GM23338 (cell line): ENCODE data around the gene KCTD15. TPM values are rescaled to one million over a fixed set of nuclear protein-coding genes. Genes with fewer than 3 reads are reported as not detected.

Experiments used
- ATAC-seq: fragments of 200-7000 bp; cut with Tn5 transposase; 3 replicates; pipeline ENCODE4 v1.9.1; 2020
- DNase-seq: peaks from one replicate; pipeline ENCODE4 v3.0.0-alpha.2; 2015; ENCODE audit warnings: low spot score
- H2AFZ ChIP-seq: fragments of 200-600 bp; sonication (generic); 2 replicates; pipeline ENCODE4 v1.8.0; 2016; ENCODE audit warnings: antibody characterized with exemption, mild to moderate bottlenecking, moderate library complexity
- H3F3A ChIP-seq: fragments of 200-600 bp; sonication (generic); replicated peaks from 2 replicates; pipeline ENCODE4 v1.8.0; 2017; ENCODE audit warnings: antibody characterized with exemption, mixed run types, low read depth
- H3K27ac ChIP-seq: fragments of 200-600 bp; sonication (generic); 2 replicates; pipeline ENCODE4 v1.6.1; 2016; ENCODE audit warnings: low read depth
- H3K27me3 ChIP-seq: fragments of 200-600 bp; sonication (generic); 2 replicates; pipeline ENCODE4 v1.8.0; 2016; ENCODE audit warnings: mild to moderate bottlenecking, mixed run types, moderate library complexity; ENCODE audit not compliant: insufficient read depth
- H3K36me3 ChIP-seq: fragments of 200-600 bp; sonication (generic); 2 replicates; pipeline ENCODE4 v1.8.0; 2016; ENCODE audit warnings: mild to moderate bottlenecking; ENCODE audit not compliant: insufficient read depth
- H3K4me1 ChIP-seq: fragments of 200-600 bp; sonication (generic); 2 replicates; pipeline ENCODE4 v1.8.0; 2016; ENCODE audit warnings: mild to moderate bottlenecking, moderate library complexity; ENCODE audit not compliant: insufficient read depth
- H3K4me2 ChIP-seq: fragments of 200-600 bp; sonication (generic); 2 replicates; pipeline ENCODE4 v1.7.1; 2017; ENCODE audit warnings: mixed run types
- H3K4me3 ChIP-seq: fragments of 200-600 bp; sonication (generic); 2 replicates; pipeline ENCODE4 v1.6.1; 2016; ENCODE audit warnings: mixed run types
- H3K79me2 ChIP-seq: fragments of 200-600 bp; sonication (generic); replicated peaks from 2 replicates; pipeline ENCODE4 v1.8.0; 2017; ENCODE audit warnings: mild to moderate bottlenecking; ENCODE audit not compliant: insufficient read depth
- H3K9me2 ChIP-seq: fragments of 200-600 bp; sonication (generic); 2 replicates; pipeline ENCODE4 v1.8.0; 2017; ENCODE audit not compliant: insufficient read depth
- H4K20me1 ChIP-seq: fragments of 200-600 bp; sonication (generic); replicated peaks from 2 replicates; pipeline ENCODE4 v1.8.0; 2017; ENCODE audit warnings: mild to moderate bottlenecking; ENCODE audit not compliant: insufficient read depth
- H3K27ac Mint-ChIP-seq: 2 replicates; pipeline ENCODE4 v1.8.0; 2020; ENCODE audit warnings: inconsistent platforms, mild to moderate bottlenecking, moderate library complexity, mixed read lengths
- H3K27me3 Mint-ChIP-seq: 3 replicates; pipeline ENCODE4 v1.8.0; 2022; ENCODE audit warnings: low read depth, mild to moderate bottlenecking, moderate library complexity, mixed read lengths, inconsistent platforms; ENCODE audit not compliant: insufficient read depth, poor library complexity
- H3K36me3 Mint-ChIP-seq: 3 replicates; pipeline ENCODE4 v1.8.0; 2021; ENCODE audit warnings: low read depth, mild to moderate bottlenecking, inconsistent platforms, moderate library complexity, mixed read lengths
- H3K4me1 Mint-ChIP-seq: 3 replicates; pipeline ENCODE4 v1.8.0; 2020; ENCODE audit warnings: mild to moderate bottlenecking, inconsistent platforms, mixed read lengths
- H3K4me3 Mint-ChIP-seq: 3 replicates; pipeline ENCODE4 v1.8.0; 2021; ENCODE audit warnings: moderate library complexity, mild to moderate bottlenecking, inconsistent platforms, mixed read lengths
- H3K9me3 Mint-ChIP-seq: 3 replicates; pipeline ENCODE4 v1.8.0; 2020; ENCODE audit warnings: moderate library complexity, mild to moderate bottlenecking, inconsistent platforms, mixed read lengths
- CREB1 ChIP-seq: fragments of 250-450 bp; sonication (Bioruptor Pico); IDR thresholded peaks from 2 replicates; pipeline ENCODE4 v1.5.0; 2020; ENCODE audit warnings: low read depth, mild to moderate bottlenecking, moderate library complexity
- EZH2phosphoT487 ChIP-seq: fragments of 200-600 bp; sonication (generic); IDR thresholded peaks from one replicate; pipeline ENCODE4 v1.8.1; 2018; ENCODE audit warnings: antibody characterized with exemption; ENCODE audit not compliant: unreplicated experiment
- POLR2AphosphoS5 ChIP-seq: IDR thresholded peaks from 2 replicates; pipeline ENCODE4 v1.6.1; 2016; ENCODE audit warnings: antibody characterized with exemption, low read depth
- STAT1 ChIP-seq: IDR thresholded peaks from one replicate; pipeline ENCODE4 v1.6.1; 2016; ENCODE audit warnings: antibody characterized with exemption; ENCODE audit not compliant: unreplicated experiment
- ZNF114 ChIP-seq: fragments of 250-450 bp; sonication (Bioruptor Pico); IDR thresholded peaks from 2 replicates; pipeline ENCODE4 v1.5.0; 2020; ENCODE audit warnings: mild to moderate bottlenecking, moderate library complexity
- polyA plus RNA-seq: library from polyadenylated mRNA; unstranded; fragments of >200 nt; fragmentation: Nextera tagmentation; extraction: Ambion mirVana; gene quantifications from 2 replicates; pipeline ENCODE4 v1.2.1, GENCODE V29; 2016
- total RNA-seq: library from RNA; depleted of rRNA; stranded (reverse); fragments of >200 nt; shearing (Covaris generic); gene quantifications from 2 replicates; pipeline ENCODE4 v1.2.3, GENCODE V29; 2014
- TF ChIP-seq, protein P1 (sequence below), 2 experiments: fragments of 200-600 bp in 1 of 2; sonication (generic) in 1 of 2; conservative IDR thresholded peaks; 2 replicates each; pipeline versions ENCODE4 v1.5.1 to v1.6.1; 2016 to 2017; ENCODE audit warnings: antibody characterized with exemption in 2 of 2, low read depth in 2 of 2, mild to moderate bottlenecking in 2 of 2, moderate library complexity in 1 of 2
- TF ChIP-seq, protein P2 (sequence below): fragments of 250-450 bp; sonication (Bioruptor Pico); IDR thresholded peaks from 2 replicates; pipeline ENCODE4 v1.5.0; 2020; ENCODE audit warnings: mild to moderate bottlenecking, moderate library complexity
- TF ChIP-seq, protein P3 (sequence below): IDR thresholded peaks from 2 replicates; pipeline ENCODE4 v1.6.1; 2016; ENCODE audit warnings: antibody characterized with exemption
- TF ChIP-seq, protein P4 (sequence below): IDR thresholded peaks from one replicate; pipeline ENCODE4 v1.6.1; 2018; ENCODE audit warnings: antibody characterized with exemption; ENCODE audit not compliant: unreplicated experiment

The KCTD15 gene
- total and polyA plus RNA-seq, 2 experiments from 2014 or later, result 5.1 to 60.1 TPM

- TF ChIP-seq, protein P1, sequence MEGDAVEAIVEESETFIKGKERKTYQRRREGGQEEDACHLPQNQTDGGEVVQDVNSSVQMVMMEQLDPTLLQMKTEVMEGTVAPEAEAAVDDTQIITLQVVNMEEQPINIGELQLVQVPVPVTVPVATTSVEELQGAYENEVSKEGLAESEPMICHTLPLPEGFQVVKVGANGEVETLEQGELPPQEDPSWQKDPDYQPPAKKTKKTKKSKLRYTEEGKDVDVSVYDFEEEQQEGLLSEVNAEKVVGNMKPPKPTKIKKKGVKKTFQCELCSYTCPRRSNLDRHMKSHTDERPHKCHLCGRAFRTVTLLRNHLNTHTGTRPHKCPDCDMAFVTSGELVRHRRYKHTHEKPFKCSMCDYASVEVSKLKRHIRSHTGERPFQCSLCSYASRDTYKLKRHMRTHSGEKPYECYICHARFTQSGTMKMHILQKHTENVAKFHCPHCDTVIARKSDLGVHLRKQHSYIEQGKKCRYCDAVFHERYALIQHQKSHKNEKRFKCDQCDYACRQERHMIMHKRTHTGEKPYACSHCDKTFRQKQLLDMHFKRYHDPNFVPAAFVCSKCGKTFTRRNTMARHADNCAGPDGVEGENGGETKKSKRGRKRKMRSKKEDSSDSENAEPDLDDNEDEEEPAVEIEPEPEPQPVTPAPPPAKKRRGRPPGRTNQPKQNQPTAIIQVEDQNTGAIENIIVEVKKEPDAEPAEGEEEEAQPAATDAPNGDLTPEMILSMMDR (conservative IDR thresholded peaks at IDR 0.05; ENCODE audit: low read depth in 2 of 2), result no peak
Measured at GRCh38 chr19:33780746-33781145, 15.9 kb upstream of the KCTD15 start (continued).

GRCh38 chr19:33781415-33781935 lies 15.2 kb upstream of the KCTD15 start:
- peaks cover 4% of the 10 kb centered on the region; the same call in 1 of the 2 replicates for H3K4me1 ChIP-seq
- no peak overlapping the region for H3K27ac ChIP-seq
- no peak overlapping the region for H3K4me3 ChIP-seq
- no peaks in the 10 kb centered on the region for H3F3A ChIP-seq
- H3K27me3 ChIP-seq, result peaks cover 5% of the 10 kb centered on the region; the same call in 1 of the 2 replicates
- no peaks in the 10 kb centered on the region for H4K20me1 ChIP-seq
- no peak overlapping the region for H3K4me2 ChIP-seq
- Mint-ChIP-seq H3K9me3 (peaks cover 4% of the 10 kb centered on the region; the same call in 2 of the 3 replicates), H3K4me1 (peaks cover 13% of the 10 kb centered on the region), H3K4me3 (no peak overlapping the region), H3K27me3 (peaks cover 18% of the 10 kb centered on the region), H3K36me3 (no peaks in the 10 kb centered on the region), H3K27ac (no peak overlapping the region)
- H2AFZ ChIP-seq, result no peak overlapping the region
- ATAC-seq, result no peak
- H3K36me3 ChIP-seq, result no peaks in the 10 kb centered on the region
- H3K79me2 ChIP-seq, result no peaks in the 10 kb centered on the region
- no peaks in the 10 kb centered on the region for H3K9me2 ChIP-seq
- no peak for DNase-seq
- TF ChIP-seq EZH2phosphoT487, result no peak
- no peak for TF ChIP-seq POLR2AphosphoS5
- no peak for TF ChIP-seq CREB1 (CRISPR knock-in tag)
- TF ChIP-seq, protein P2, sequence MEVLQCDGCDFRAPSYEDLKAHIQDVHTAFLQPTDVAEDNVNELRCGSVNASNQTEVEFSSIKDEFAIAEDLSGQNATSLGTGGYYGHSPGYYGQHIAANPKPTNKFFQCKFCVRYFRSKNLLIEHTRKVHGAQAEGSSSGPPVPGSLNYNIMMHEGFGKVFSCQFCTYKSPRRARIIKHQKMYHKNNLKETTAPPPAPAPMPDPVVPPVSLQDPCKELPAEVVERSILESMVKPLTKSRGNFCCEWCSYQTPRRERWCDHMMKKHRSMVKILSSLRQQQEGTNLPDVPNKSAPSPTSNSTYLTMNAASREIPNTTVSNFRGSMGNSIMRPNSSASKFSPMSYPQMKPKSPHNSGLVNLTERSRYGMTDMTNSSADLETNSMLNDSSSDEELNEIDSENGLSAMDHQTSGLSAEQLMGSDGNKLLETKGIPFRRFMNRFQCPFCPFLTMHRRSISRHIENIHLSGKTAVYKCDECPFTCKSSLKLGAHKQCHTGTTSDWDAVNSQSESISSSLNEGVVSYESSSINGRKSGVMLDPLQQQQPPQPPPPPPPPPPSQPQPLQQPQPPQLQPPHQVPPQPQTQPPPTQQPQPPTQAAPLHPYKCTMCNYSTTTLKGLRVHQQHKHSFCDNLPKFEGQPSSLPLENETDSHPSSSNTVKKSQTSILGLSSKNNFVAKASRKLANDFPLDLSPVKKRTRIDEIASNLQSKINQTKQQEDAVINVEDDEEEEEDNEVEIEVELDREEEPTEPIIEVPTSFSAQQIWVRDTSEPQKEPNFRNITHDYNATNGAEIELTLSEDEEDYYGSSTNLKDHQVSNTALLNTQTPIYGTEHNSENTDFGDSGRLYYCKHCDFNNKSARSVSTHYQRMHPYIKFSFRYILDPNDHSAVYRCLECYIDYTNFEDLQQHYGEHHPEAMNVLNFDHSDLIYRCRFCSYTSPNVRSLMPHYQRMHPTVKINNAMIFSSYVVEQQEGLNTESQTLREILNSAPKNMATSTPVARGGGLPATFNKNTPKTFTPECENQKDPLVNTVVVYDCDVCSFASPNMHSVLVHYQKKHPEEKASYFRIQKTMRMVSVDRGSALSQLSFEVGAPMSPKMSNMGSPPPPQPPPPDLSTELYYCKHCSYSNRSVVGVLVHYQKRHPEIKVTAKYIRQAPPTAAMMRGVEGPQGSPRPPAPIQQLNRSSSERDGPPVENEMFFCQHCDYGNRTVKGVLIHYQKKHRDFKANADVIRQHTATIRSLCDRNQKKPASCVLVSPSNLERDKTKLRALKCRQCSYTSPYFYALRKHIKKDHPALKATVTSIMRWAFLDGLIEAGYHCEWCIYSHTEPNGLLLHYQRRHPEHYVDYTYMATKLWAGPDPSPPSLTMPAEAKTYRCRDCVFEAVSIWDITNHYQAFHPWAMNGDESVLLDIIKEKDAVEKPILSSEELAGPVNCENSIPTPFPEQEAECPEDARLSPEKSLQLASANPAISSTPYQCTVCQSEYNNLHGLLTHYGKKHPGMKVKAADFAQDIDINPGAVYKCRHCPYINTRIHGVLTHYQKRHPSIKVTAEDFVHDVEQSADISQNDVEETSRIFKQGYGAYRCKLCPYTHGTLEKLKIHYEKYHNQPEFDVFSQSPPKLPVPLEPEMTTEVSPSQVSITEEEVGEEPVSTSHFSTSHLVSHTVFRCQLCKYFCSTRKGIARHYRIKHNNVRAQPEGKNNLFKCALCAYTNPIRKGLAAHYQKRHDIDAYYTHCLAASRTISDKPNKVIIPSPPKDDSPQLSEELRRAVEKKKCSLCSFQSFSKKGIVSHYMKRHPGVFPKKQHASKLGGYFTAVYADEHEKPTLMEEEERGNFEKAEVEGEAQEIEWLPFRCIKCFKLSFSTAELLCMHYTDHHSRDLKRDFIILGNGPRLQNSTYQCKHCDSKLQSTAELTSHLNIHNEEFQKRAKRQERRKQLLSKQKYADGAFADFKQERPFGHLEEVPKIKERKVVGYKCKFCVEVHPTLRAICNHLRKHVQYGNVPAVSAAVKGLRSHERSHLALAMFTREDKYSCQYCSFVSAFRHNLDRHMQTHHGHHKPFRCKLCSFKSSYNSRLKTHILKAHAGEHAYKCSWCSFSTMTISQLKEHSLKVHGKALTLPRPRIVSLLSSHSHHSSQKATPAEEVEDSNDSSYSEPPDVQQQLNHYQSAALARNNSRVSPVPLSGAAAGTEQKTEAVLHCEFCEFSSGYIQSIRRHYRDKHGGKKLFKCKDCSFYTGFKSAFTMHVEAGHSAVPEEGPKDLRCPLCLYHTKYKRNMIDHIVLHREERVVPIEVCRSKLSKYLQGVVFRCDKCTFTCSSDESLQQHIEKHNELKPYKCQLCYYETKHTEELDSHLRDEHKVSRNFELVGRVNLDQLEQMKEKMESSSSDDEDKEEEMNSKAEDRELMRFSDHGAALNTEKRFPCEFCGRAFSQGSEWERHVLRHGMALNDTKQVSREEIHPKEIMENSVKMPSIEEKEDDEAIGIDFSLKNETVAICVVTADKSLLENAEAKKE (CRISPR knock-in tag), result no peak
- TF ChIP-seq, protein P3, sequence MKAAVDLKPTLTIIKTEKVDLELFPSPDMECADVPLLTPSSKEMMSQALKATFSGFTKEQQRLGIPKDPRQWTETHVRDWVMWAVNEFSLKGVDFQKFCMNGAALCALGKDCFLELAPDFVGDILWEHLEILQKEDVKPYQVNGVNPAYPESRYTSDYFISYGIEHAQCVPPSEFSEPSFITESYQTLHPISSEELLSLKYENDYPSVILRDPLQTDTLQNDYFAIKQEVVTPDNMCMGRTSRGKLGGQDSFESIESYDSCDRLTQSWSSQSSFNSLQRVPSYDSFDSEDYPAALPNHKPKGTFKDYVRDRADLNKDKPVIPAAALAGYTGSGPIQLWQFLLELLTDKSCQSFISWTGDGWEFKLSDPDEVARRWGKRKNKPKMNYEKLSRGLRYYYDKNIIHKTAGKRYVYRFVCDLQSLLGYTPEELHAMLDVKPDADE, result no peak
- no peak for TF ChIP-seq STAT1
- TF ChIP-seq, protein P4, sequence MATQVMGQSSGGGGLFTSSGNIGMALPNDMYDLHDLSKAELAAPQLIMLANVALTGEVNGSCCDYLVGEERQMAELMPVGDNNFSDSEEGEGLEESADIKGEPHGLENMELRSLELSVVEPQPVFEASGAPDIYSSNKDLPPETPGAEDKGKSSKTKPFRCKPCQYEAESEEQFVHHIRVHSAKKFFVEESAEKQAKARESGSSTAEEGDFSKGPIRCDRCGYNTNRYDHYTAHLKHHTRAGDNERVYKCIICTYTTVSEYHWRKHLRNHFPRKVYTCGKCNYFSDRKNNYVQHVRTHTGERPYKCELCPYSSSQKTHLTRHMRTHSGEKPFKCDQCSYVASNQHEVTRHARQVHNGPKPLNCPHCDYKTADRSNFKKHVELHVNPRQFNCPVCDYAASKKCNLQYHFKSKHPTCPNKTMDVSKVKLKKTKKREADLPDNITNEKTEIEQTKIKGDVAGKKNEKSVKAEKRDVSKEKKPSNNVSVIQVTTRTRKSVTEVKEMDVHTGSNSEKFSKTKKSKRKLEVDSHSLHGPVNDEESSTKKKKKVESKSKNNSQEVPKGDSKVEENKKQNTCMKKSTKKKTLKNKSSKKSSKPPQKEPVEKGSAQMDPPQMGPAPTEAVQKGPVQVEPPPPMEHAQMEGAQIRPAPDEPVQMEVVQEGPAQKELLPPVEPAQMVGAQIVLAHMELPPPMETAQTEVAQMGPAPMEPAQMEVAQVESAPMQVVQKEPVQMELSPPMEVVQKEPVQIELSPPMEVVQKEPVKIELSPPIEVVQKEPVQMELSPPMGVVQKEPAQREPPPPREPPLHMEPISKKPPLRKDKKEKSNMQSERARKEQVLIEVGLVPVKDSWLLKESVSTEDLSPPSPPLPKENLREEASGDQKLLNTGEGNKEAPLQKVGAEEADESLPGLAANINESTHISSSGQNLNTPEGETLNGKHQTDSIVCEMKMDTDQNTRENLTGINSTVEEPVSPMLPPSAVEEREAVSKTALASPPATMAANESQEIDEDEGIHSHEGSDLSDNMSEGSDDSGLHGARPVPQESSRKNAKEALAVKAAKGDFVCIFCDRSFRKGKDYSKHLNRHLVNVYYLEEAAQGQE, result no peak
- TF ChIP-seq ZNF114 (CRISPR knock-in tag), result no peak
- TF ChIP-seq, protein P1 (conservative IDR thresholded peaks at IDR 0.05; ENCODE audit: low read depth in 2 of 2), result no peak
